GM19193 (cell line): ENCODE measurements around the gene METRNL.

Experiments used
- POLR2A ChIP-seq: IDR thresholded peaks from 4 replicates; pipeline ENCODE4 v1.6.1; 2011; ENCODE audit not compliant: insufficient read depth, insufficient read length; ENCODE audit errors: extremely low read depth

Gene METRNL

DNA sequence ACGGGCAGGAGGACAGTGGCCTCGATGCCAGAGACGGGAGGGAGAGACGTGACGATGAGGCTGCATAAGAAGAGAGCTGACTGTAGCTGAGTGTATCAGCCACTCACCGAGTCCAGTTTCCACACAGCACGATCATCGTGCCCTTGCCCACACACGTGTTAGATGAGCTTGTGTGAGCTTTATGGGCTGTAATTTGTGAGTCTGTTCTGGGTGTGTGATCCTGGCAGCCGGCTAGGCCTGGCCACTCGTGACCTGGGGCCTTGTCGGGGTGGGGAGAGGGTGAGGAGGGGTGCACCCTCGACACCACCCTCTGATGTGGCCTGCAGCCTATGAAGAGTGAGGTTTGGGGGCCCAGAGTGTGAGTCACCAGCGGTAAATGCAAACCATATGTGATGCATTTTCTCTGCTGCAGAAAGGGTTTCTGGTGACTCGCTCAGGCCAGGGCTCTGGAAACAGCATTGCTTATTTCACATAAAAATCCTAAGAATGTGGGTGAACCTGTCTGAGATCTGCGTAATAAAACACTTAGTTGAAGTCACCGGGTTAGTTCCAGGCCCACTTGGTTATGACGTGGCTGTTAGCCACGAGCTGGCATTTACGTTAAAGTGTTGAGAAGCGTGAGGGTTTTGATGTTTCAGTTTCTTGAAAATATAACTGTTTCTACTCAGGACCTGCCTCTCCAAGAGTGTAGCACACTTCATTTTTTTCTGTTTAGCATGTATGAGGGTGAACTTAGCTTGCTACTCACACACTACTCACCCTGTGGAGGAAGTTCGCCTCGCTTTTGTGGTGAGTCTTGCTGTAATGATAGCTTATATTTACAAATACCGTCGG is 4.2 kb downstream of the METRNL start:
- TF ChIP-seq POLR2A, result no peak

DNA sequence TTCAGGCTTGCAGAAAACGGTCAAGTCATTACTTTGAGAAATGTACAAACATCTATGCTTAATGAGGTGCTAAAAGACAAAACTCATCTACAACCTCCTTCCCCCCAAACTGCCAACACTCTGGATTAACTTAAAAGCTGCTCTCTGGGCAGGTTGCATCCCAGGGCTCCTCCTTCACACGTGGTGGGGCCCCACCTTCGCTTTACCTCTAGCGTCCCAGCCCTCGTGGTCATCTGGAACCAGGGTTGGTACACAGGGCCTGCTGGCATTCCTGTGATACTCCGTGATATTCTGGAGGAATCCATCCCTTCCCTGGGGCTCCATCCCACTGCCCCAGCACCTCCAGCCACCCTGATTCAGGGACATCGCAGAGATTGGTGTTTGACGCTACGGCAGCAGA is 4.8 kb downstream of the METRNL start:
- no peak for TF ChIP-seq POLR2A

DNA sequence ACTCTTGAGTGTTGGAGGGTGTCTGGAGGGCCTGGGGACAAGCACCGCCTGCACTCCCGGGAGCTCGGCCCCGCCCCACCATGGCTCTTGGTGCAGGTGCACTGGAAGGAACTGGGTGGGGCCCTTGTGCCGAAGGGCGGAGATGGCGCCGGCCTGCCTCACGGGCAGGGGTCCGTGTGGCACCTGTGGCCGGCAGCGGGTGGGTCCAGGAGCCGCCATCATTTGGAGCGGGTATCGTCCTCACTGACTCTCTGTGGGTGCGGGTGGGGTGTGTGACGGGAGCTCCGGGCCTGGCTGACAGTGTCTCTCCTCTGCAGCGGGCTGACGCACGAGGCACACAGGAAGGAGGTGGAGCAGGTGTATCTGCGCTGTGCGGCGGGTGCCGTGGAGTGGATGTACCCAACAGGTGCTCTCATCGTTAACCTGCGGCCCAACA is 5.2 kb downstream of the METRNL start:
- TF ChIP-seq POLR2A, result no peak

DNA sequence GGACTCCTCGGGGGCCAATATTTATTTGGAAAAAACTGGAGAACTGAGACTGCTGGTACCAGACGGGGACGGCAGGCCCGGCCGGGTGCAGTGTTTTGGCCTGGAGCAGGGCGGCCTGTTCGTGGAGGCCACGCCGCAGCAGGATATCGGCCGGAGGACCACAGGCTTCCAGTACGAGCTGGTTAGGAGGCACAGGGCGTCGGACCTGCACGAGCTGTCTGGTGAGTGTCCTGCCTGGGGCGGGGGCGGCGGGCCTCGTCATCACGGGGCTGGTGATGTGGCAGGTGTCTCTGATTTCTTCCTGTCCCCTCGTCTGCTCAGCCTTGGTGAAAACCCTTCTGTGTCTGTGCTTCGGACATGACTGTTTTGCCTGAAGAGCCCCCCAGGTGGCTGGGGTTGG is 5.7 kb downstream of the METRNL start:
- no peak for TF ChIP-seq POLR2A

DNA sequence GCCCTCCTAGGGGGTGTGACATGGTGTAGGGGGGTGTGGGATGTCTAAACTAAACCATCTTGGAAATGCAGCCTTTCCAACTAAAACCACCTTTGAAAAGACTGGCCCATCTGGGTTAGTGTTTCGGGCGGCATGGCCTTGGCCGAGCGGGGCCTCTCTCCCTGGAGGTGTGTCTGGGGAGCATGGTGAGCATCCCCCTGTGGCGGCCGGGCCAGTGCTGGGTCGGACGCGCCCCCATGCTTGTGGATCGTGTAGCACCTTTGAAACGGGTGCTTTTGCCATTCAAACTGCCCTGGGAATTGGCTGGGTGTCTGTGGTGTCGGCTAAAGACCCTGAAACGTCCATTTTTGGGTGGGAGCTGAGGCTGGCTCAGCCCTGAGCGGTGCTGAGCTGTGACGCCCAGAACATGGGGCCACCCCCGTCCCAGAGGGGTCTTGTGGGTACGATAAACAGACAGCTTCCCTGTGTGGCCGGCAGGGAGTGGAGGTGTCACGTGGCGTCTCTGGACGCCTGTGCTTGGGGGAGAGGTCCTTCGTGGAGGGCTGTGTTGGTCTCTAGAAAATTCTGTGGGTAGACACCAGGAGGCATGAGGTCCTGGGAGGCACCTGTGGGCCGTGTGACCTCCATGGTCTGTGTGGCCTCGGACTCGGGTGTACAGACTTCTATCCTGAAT is 6.3 kb downstream of the METRNL start:
- TF ChIP-seq POLR2A, result no peak

DNA sequence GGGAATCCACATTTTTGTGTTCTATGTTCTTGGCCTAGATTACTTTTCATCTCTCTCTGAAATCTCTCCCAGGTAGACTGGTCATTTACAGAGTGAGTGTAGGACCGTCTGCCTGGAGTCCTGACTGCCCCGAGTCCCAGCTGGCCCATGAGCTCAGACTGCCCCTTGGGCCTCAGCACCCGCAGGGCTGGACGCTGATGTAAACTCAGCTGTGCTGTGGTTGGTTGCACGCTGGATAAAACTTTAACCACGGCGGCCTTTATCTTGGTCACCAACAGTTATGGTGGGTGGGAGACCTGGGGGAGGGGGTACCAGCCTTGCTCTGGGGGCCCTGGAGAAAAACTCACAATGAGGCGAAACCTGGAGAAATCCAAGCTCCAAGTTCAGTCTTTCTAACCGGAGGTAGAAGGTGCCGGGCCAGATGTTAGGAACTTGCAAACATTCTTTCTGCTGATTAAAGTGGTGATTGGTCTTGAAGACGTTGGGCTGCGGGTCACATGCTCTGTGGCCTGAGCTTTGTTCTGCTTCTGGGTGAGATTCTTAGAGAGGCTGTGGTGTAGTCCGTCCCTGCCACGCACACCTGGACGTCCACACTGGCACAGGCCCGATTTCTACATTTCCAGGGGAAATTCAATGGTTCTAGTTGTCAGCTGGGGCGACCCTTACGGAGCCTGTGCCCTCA is 6.9 kb downstream of the METRNL start:
- TF ChIP-seq POLR2A, result no peak

DNA sequence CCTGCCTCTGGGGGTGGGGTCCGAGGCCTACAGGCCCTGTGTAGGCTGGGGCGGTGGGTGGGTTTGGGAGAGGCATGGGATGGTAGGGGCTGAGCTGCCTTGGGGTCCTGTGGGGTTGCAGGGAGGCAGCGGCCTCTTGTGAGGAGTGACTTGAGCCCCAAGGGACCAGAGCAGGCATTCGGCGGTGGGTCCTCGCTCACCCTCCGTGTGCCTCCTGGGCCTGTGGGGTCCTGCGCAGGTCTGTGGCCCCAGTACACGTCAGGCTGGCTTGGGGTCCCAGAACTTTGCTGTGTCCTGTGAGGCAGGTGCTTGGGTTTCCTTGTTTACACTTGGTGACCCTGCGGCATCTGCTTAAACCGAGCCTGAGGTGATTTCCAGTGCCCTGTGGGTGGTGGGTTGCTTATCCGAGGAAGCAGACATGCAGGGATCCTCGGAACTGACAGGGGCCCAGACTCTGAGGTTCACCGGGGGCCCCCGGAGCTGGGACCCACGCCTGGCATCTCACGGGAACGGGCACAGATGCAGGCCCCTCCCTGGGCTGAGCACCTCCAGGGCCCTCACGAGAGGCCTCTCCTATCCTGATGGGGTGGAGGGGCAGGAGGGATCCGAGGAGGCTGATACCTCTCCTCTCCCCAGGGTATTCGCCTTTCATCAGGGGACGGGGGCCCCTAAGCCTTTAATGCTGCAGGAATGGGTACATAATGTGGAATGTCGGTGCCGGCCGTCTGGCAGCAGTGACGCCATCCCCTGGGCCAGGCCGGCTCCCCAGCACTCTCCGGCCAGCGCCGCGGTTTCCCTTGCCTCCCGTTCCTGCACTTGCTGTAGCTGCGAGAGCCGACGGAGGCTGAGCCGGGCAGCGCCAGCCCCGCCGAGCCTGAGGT is 7.7 kb downstream of the METRNL start:
- no peak for TF ChIP-seq POLR2A

DNA sequence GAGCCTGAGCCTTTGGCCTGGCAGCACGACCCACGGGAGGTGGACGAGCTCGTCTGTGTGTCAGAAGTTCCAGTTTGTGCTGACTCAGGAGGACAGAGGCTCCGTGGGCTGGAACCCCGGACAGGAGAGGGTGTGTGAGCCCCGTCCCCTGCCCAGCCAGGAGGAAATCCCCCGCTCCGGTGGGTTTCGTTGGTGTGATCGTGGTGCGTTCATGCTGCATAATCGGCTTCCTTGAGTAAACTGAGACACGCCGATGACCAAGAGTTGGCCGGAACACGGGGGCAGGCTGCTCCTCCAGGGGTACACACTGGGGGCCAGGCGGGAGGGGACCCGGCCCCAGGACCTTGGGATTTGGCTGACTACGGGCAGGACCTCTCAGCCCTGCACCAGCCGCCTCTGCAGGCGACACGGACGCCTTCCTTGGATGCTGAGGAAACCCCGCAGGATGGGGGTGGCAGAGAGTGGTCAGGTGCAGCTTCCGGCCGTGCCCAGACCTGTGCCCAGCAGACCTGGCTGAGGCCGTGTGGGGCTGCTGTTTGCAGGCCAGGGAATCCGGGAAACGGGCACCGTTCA is 8.5 kb downstream of the METRNL start:
- no peak for TF ChIP-seq POLR2A

DNA sequence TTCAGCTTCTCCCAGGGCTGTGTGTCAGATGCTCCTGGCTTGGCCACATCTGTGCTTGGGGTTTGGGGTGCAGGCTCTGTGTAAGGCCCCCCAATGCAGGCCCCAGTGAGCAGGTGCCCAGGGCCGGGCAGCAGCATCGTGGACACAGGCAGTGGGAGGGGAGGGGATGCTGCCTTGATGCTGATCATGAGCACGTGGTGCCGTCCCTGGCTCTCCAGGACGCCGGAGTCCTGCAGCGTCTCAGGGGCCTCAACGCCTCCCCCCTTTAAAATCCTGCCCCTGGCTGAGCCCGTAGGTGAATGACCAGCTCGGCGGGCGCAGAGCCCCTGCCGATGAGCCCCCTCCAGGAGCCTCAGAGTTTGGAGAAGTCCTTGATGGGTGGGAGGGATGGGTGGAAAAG is 9.0 kb downstream of the METRNL start:
- TF ChIP-seq POLR2A, result no peak

DNA sequence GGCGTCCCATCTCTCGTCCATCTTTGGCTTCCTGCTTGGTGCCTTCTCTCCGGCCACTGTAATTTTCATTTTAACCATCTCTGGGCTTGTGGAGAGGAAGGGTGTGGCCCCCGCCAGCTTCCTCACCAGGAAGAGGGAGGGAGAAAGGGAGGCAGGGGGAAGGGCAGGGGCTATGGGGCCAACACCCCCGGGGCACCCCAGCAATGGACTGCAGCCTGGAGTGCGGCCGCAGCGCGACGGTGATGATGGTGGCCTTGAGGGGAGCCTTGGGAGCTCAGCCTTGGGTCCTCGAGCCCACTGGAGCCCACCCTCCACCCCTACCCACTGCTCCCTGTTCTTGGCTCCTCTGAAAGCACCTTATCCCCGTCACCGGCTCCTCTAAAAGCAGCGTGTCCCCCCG is 9.5 kb downstream of the METRNL start:
- no peak for TF ChIP-seq POLR2A

DNA sequence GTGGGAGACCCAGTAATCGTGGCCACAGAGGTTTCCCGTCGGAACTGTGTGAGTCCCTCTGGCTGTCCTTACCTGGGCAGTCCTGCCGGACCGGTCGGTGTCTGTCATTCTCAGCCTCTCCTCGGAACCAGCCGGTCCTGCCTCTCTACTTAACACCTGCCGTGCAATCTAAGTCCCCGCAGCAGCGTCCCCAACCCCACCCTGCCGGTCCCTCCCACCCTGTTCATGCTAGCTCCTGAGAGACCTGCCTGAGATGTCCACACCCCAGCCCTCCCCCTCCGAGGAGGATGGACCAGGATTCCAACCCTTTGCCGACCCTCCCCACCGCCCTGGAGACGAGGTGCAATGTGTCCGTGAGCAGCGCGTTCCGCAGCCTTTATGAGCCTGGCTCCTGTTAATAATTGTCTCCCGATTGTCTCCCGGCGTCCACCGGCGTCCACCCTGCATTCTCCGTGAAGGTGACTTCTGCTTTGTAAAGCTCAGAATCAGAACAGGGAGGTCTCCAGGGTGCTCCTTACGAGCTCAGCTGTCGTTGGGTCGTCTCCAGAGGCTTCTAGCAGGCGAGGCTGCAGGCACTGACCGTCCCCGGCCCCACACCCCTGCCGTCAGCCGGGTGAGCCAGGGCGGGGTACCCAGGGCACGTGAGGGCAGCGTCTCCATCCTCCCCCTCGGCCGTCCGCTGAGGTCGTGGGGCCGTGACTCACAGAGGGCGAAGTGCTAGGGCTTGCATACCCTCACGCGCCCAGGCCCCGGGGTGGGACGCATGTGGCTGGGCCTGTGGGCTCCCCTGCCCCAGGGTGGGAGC is 10.1 kb downstream of the METRNL start:
- no peak for TF ChIP-seq POLR2A

DNA sequence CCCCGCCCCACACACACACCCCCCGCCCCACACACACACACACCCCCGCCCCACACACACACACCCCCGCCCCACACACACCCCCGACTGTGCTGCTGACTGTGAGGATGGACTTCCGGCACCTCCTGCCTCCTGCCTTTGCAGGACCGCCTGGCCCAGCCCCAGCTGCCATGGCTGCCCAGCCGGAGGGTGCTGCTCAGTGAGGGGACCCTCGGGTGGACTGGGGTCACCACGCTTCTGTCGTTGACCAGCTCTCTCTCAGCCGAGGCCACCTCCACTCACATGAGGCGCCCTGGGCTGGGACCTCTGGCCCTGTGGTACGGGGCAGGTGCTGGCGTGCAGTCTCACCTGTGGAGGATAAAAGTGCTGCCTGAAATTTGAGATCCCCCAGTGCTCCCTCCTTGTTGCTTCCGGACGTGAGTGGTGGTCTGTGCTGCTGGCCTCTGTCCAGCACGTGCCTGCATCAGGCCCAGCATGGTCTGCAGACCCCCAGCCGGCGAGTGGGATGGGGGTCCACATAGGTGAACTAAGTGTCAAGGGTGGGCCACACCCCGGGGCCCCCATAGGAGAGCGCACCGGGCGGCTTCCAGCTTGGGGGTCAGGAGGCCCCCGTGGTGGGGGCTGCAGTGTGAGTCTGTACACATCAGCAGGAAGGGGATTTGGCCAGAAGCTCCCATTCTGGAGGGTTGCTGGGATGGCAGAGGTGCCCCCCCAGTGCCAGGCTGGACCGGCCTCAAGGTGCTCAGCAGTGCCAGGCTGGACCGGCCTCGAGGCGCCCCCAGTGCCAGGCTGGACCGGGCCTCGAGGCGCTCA is 11.2 kb downstream of the METRNL start:
- TF ChIP-seq POLR2A, result no peak
